Omental fat pad (tissue), 4 donors: ENCODE results near the gene PPP1R36. TPM values are rescaled to one million over a fixed set of nuclear protein-coding genes. Genes with fewer than 3 reads are reported as not detected.

Source experiments
- ATAC-seq: fragments of 150-250 bp; one replicate; pipeline ENCODE4 v1.9.1; 2016; ENCODE audit warnings: mild to moderate bottlenecking, moderate library complexity; ENCODE audit not compliant: low FRiP score
- DNase-seq: peaks from one replicate; pipeline ENCODE4 v3.0.0-alpha.2; 2019; ENCODE audit warnings: low spot score
- total RNA-seq, 4 donors: library from RNA; depleted of rRNA; stranded (reverse); fragments of >200 nt; gene quantifications; one replicate each; pipeline ENCODE4 v1.1.0, GENCODE V29; 2016
- TF ChIP-seq, protein P1 (sequence below), 3 donors: fragments of 450-650 bp; IDR thresholded peaks; one replicate each; pipeline ENCODE4 v1.5.1; 2016 to 2017; ENCODE audit warnings: antibody characterized with exemption in 3 of 3, mild to moderate bottlenecking in 3 of 3, moderate library complexity in 2 of 3

PPP1R36 gene
- total RNA-seq, 4 donors from 2014 or later = 0.63 to 3.2 (median 2.1) TPM

GRCh38 chr14:64504310-64504896, 45.4 kb upstream of the PPP1R36 start, which contains the start of gene ZBTB1:
Gene ZBTB1, plus strand, starts transcription at chr14:64504770. Its CDS starts 16,735 bp downstream, at chr14:64521505.
- ATAC-seq (peak; percentile 46), DNase-seq (peak; percentile 35)
- TF ChIP-seq, protein P1, sequence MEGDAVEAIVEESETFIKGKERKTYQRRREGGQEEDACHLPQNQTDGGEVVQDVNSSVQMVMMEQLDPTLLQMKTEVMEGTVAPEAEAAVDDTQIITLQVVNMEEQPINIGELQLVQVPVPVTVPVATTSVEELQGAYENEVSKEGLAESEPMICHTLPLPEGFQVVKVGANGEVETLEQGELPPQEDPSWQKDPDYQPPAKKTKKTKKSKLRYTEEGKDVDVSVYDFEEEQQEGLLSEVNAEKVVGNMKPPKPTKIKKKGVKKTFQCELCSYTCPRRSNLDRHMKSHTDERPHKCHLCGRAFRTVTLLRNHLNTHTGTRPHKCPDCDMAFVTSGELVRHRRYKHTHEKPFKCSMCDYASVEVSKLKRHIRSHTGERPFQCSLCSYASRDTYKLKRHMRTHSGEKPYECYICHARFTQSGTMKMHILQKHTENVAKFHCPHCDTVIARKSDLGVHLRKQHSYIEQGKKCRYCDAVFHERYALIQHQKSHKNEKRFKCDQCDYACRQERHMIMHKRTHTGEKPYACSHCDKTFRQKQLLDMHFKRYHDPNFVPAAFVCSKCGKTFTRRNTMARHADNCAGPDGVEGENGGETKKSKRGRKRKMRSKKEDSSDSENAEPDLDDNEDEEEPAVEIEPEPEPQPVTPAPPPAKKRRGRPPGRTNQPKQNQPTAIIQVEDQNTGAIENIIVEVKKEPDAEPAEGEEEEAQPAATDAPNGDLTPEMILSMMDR (IDR thresholded peaks at IDR 0.05) = no peak

- DNase-seq (peak; percentile 73), ATAC-seq (peak; percentile 42)
- TF ChIP-seq, protein P1 (IDR thresholded peaks at IDR 0.05) = no peak
These were observed 44.6 kb upstream of the PPP1R36 start for GRCh38 chr14:64504897-64505794.

GRCh38 chr14:64506721-64507120, 43.0 kb upstream of the PPP1R36 start:
- no peak for DNase-seq
- ATAC-seq = no peak
- TF ChIP-seq, protein P1 (IDR thresholded peaks at IDR 0.05) = no peak

DNA sequence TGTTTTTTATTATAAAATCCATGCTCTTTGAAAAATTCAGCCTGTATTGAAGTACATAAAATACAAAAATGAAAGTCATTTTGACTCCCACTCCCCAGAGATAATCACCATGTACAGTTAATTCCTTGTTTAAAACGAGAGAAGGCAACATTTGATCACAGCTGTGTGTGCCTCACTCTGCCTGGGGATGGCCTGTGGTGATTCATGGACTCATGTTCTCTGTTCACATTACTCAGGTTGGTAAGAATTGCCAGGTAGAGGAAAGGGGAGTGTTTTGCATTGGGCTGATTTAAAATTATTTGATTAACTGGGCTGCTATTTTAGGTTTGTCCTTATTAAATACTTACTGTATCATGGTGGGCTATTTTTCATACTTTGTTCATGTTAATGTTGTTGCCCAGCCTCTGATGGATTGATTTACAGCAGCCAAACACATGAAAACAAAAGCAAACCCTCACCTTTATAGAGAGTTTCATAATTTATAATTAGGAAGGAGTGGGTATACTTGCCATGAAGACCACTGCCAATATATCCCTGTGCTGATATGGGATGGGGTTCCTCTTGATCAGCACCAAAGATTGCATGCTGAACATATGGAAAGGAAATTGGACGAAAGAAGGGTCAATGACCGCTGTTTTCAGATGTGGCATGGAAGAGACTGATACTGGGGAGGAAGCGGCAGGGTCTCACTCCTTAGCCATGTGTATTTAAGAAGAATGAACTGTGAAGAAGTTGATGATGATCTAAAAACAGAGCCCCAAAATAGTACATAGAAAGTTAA, 42.2 kb upstream of the PPP1R36 start:
- DNase-seq = no peak
- ATAC-seq = no peak

DNA sequence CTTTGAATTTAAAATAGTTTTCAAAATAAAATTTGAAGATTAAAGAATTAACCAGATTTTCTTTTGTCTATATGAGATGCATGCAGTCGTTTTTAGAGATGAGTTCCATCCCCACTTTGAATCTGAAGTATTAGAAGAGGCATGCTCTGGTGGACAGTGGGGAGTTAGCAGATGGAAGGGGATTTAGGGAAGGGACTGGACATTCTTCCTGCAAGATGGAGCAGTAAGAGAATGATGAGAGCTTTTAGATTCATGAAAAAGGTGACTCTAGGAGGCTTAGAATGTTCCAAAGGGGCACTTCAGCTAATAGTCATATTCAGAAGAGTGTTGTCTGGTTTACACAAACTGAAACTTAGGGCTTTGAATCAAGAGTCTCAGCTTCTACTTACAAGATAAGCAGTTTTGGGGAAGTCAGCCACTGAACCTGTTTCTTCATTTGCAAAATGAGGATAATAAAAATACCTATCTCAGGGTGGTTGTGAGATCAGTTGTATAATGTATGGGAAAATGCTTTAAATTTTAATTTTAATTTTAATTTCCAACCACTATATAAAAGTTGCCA, 41.5 kb upstream of the PPP1R36 start:
- TF ChIP-seq, protein P1 (IDR thresholded peaks at IDR 0.05) = no peak
- ATAC-seq = no peak
- no peak for DNase-seq

More for the DNA sequence above, 42.2 kb upstream of the PPP1R36 start:
- TF ChIP-seq, protein P1 (IDR thresholded peaks at IDR 0.05) = no peak

- ATAC-seq = no peak
- TF ChIP-seq, protein P1 (IDR thresholded peaks at IDR 0.05) = no peak
- no peak for DNase-seq
These were observed 40.7 kb upstream of the PPP1R36 start for GRCh38 chr14:64509036-64509435.
